Measurements from ENCODE around the gene SRGAP3.

DNA sequence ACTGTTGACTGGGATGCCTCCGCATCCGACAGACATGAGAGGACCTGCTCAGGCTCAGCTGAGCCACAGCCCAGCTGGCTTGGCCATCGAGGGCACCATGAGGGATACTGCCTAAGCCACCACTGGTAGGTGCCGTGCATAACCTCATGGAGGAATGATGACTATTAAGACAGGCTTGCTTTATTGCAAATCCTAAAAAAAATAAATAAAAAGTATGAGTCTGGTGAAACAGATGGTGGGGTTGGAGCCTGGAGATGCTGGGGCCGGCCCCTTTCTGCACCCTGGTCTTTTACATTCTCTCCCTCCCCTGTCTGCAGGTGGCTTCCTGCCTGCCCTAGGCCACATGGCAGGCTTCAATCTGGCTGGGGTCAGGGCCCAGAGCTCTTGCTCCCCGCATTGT lies 262.2 kb downstream of the SRGAP3 start:
- TF ChIP-seq CTCF (IDR thresholded peaks at IDR 0.05) (no peak), EP300 (IDR thresholded peaks at IDR 0.05) (no peak), POLR2AphosphoS5 (IDR thresholded peaks at IDR 0.05) (no peak)

Data from gastroesophageal sphincter (tissue), 3 donors.